Measurements from ENCODE around the gene POU4F3.

DNA sequence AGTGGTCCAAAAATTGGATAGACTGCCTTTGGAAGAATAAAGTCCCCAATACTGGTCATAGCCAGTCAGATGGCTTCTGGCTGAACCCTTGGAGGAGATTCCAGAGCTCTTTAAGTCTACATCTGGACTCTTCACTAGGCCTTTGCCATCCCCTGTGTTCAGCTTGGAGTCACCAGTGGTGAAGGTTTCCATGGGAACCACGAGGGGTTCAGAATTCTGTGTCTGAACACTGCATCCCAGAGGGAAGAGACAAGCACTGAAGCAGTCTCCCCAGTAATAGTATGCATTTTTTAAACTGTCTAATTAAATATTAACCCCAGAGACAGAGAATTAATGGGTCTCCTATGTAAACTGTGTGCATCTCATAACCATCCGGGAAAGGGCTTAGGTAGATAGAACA, 38.2 kb downstream of the POU4F3 start:
- no peak for TF ChIP-seq POLR2AphosphoS5 (IDR thresholded peaks at IDR 0.05)
- TF ChIP-seq, protein P1, sequence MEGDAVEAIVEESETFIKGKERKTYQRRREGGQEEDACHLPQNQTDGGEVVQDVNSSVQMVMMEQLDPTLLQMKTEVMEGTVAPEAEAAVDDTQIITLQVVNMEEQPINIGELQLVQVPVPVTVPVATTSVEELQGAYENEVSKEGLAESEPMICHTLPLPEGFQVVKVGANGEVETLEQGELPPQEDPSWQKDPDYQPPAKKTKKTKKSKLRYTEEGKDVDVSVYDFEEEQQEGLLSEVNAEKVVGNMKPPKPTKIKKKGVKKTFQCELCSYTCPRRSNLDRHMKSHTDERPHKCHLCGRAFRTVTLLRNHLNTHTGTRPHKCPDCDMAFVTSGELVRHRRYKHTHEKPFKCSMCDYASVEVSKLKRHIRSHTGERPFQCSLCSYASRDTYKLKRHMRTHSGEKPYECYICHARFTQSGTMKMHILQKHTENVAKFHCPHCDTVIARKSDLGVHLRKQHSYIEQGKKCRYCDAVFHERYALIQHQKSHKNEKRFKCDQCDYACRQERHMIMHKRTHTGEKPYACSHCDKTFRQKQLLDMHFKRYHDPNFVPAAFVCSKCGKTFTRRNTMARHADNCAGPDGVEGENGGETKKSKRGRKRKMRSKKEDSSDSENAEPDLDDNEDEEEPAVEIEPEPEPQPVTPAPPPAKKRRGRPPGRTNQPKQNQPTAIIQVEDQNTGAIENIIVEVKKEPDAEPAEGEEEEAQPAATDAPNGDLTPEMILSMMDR (IDR thresholded peaks at IDR 0.05): no peak
- TF ChIP-seq POLR2A (IDR thresholded peaks at IDR 0.05): no peak
